WI38 (cell line): Measurements from ENCODE around the gene DCC.

Experiments used
- H3K4me3 ChIP-seq: 2 replicates; pipeline ENCODE4 v1.5.1; 2011; ENCODE audit warnings: low read depth, mild to moderate bottlenecking, control low read depth, low read length
- TF ChIP-seq, protein P1 (sequence below): IDR thresholded peaks from 2 replicates; pipeline ENCODE4 v1.5.1; 2012; ENCODE audit warnings: low read depth, mild to moderate bottlenecking, control low read depth, low read length

Gene DCC

DNA sequence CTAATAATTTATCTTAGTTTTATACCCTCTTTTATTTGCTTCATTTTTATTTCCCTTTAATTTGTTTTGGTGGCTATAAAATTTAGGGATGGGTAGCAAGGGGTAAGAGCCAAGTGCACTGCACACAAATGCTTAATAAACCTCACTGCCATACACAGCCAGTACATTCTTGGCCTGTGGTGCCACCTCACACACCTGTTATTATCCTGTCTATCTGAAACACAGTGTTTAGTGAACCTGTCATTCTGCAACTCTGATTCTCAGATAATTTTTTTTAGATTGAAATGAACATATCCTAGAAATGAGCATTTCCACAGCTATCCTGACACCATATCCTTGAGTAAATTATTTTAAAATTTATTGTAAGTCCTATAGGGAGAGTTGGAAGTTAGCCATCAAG, 807.5 kb downstream of the DCC start:
- H3K4me3 ChIP-seq = no peak overlapping the region
- TF ChIP-seq, protein P1, sequence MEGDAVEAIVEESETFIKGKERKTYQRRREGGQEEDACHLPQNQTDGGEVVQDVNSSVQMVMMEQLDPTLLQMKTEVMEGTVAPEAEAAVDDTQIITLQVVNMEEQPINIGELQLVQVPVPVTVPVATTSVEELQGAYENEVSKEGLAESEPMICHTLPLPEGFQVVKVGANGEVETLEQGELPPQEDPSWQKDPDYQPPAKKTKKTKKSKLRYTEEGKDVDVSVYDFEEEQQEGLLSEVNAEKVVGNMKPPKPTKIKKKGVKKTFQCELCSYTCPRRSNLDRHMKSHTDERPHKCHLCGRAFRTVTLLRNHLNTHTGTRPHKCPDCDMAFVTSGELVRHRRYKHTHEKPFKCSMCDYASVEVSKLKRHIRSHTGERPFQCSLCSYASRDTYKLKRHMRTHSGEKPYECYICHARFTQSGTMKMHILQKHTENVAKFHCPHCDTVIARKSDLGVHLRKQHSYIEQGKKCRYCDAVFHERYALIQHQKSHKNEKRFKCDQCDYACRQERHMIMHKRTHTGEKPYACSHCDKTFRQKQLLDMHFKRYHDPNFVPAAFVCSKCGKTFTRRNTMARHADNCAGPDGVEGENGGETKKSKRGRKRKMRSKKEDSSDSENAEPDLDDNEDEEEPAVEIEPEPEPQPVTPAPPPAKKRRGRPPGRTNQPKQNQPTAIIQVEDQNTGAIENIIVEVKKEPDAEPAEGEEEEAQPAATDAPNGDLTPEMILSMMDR = no peak

DNA sequence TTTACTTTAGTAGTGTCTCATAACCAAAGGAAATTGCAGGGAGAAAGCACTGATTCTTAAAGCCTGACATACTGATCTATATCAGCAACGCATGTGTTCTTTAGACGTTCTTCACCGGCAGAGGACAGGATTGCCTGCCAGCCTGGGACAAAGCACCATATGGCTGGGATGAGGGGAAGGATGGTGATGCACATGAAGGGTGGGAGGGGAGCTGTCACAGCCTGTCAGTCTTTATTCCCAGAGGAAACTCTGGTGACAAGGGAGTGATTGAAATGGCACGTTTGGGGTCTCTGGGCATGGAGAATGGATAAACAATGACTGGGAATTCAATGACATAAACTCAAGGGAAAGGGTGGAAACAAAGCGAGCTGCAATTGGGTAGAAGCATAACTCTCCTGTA, 808.1 kb downstream of the DCC start:
- TF ChIP-seq, protein P1 = no peak
- no peak overlapping the region for H3K4me3 ChIP-seq

DNA sequence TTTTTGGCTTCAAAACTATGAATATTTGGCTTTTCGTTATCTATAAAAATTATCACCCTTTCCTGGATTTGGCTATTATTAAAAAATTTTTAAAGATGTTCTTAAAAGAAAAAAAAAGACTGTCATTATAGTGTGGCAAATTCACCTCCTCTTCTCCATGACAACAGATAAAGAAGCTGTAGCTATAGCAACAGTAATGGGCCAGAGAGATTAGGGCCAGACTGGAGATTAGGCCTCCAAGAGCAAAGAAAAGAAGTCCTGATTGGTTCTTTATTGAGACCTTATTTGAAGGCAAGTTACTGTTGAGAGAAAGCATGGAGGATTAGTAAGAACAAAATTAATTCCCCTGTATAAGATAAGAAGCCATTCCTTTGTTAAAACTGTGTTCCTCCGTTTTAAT, 812.5 kb downstream of the DCC start:
- no peak overlapping the region for H3K4me3 ChIP-seq
- TF ChIP-seq, protein P1 = no peak

DNA sequence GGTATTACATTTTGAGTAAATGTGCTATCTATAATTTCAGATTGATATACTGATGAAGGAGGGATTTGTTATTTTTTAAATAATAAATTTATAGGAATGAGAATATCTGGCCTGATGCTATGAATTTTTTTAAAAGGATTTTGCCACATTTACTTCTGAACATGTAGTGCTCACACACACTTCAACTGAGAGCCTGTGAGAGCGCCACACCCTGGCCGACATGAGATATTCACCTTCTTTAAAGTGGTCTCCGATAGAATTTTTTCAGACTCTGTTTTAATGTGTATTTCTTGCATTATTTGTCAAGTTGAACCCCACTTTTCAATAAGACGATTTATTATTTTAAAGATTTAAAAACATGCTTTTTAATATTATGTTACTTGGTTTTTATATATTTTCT, 813.3 kb downstream of the DCC start:
- H3K4me3 ChIP-seq = no peak overlapping the region
- TF ChIP-seq, protein P1 = no peak

DNA sequence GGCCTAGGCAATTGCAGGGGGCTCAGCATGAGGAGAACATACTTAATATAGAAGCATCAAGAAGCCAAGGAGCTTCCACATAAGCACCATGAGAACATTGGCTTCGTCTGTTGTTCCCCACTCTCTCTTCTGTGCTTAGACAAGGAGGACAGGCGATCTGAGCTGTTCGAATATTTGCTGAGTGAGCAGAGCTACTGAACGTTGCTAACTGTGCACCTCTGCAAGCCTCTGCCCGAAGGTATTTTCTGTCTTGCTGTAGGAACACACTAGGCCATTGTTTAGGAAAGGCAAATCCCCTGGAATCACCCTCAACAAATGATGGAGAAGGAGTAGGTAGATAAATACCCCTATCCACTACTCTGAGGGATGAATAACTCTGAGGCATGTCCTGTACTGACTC, 813.8 kb downstream of the DCC start:
- TF ChIP-seq, protein P1 = no peak
- H3K4me3 ChIP-seq = no peak overlapping the region

DNA sequence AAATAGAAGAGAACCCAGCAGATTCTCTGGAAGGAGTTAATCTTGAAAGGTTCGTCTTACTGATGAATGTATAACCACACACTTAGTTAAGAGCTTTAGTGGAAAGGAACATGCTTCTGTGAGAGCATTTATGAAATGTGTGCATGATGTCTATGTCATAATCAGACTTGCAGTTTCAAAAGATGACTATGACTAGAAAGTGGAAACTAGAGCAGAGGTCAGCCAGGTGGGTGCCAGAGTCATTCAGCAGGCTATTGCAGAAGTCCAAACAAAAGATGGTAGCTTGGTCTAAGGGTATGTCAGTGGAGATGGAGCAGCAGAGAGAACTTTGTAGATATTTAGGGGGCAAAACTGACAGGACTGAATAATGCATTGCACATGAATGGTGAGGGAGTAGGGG, 825.8 kb downstream of the DCC start:
- no peak overlapping the region for H3K4me3 ChIP-seq
- TF ChIP-seq, protein P1 = no peak

DNA sequence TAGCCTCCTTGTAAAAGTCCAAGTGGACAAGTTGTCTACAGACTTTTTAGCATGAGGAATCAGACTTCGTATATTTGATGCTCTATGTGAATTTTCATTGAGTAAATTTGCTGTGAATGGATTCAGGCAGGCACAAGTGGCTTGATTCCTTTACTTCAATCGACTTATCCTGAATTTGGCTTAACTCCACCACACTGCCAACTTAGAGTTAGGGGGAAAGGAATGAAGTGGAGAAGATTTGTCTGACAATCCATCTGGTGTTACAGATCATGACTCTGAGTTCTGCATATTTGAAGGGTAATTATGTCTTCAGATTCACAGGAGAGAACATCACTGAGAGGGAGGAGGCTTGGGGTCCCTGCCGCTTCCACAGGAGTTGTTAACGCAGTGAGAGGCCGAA, 829.3 kb downstream of the DCC start:
- H3K4me3 ChIP-seq = no peak overlapping the region
- TF ChIP-seq, protein P1 = no peak
